CD4-positive, alpha-beta T cell treated with Interleukin-21 for 1 hour (primary cell): ENCODE results near the gene PGAP1.
A peak's percentile ranks its signal among the peaks of the same experiment; 100 is the strongest.

ENCODE experiments used
- DNase-seq: peaks from one replicate; pipeline ENCODE4 v3.0.0-alpha.2; 2020

The PGAP1 gene, protein sequence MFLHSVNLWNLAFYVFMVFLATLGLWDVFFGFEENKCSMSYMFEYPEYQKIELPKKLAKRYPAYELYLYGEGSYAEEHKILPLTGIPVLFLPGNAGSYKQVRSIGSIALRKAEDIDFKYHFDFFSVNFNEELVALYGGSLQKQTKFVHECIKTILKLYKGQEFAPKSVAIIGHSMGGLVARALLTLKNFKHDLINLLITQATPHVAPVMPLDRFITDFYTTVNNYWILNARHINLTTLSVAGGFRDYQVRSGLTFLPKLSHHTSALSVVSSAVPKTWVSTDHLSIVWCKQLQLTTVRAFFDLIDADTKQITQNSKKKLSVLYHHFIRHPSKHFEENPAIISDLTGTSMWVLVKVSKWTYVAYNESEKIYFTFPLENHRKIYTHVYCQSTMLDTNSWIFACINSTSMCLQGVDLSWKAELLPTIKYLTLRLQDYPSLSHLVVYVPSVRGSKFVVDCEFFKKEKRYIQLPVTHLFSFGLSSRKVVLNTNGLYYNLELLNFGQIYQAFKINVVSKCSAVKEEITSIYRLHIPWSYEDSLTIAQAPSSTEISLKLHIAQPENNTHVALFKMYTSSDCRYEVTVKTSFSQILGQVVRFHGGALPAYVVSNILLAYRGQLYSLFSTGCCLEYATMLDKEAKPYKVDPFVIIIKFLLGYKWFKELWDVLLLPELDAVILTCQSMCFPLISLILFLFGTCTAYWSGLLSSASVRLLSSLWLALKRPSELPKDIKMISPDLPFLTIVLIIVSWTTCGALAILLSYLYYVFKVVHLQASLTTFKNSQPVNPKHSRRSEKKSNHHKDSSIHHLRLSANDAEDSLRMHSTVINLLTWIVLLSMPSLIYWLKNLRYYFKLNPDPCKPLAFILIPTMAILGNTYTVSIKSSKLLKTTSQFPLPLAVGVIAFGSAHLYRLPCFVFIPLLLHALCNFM

DNA sequence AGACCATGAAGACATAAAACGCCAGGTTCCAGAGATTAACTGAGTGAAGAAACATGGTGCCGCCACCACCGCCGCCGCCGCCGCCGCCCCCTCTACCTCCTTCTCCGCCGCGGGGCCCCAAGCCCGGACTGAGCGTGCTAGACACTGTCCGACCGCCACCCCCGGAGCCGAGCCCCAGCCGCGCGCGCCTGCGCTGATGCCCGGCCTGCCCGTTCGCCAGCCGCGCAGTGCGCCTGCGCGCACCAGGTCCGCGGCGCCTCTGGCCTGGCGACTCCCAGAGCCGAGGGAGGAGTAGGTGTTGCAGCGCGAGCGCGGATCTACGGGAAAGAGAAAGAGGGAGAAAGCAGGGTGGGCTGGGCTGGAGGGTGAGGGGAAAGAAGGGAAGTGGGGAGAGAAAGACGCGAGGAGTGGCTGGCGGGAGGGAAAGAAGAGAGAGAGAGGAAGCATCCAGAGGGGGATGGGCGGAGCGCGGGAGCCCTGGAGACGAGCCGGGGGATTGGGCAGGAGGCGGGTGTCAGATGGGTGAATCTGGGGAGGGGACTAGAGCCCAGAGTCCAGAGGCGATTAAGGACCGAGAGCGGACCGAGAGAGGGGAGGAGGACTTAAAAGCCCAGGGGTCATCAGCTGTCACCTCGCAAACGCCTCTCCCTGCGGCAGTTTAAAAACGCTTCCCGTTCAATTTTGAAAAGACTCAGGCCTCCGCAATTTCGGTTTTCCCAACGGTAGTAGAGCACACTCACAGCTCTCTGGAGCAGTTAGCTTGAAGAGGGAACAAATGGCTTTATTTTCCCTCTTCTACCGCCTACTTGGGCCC is at the start of gene PGAP1:
Gene PGAP1 (minus strand): TSS at position 146 of the 814 bp plus-strand sequence. CDS start 91 bp downstream, at position 55.
- DNase-seq: peak; percentile 89

DNA sequence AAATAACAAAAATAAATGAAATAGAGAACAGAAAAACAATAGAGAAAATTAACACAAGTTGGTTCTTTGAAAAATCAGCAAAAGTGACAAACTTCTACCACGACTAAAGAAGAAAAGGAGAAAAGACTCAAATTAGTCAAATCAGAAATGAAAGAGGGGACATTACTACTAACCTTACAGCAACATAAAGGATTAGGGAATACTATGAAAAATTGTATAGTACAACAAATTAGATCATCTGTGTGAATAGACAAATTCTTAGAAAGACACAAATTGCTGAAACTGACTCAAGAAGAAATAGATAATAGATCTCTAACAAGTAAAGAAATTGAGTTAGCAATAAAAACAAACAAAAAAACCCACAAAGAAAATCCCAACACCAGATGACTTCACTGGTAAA is 48.5 kb upstream of the PGAP1 start:
- DNase-seq: no peak

DNA sequence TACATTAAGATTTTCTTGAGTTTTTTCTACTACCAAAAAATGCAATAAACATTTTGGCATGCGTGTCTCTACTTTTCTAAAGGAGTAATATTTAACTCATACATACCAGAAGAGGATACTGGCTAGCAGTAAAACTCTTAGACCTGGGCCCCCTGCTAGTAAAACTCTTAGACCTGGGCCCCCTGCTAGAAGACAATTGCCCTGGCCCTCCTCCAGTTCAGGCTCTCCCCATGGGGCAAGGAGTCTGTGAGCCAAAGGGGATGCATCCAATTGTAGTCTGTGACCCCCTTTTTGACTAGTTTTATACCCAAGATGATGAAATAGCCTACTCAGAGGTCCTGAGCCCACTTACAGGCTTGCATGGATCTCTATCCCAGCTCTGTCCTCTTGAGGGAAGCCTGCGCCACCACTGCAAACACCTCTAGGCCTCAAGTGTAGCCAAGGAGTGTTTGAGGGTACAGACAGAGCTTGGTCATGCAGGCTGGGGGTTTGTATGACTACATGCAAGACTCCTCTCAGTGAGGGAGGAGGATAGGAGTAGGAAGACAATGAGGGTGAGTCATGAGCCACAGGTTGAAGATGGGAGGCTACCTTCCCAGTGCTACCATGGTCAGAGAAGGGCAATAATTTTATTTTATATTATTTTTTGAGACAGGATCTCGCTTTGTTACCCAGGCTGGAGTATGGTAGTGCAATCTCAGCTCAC is 45.2 kb upstream of the PGAP1 start:
- no peak for DNase-seq

DNA sequence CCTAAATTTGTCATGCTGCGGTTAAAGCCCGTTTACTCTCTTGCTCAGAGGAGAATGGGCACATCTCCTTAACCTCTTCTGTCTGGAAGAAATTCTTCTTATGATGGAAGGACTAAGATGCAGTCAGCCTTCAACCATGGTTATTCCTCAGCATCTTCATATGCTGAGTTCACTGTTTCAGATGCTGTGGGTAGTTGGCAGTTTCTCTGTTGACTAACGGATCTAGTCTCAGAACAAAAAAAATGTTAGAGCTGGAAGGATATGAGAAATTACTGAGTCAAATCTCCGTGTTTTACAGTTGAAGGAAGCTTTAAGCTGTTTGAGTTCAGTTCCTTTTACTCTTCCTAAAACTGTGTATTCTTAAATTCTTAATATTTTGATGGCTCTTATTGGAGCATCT is 43.6 kb upstream of the PGAP1 start:
- DNase-seq: no peak

DNA sequence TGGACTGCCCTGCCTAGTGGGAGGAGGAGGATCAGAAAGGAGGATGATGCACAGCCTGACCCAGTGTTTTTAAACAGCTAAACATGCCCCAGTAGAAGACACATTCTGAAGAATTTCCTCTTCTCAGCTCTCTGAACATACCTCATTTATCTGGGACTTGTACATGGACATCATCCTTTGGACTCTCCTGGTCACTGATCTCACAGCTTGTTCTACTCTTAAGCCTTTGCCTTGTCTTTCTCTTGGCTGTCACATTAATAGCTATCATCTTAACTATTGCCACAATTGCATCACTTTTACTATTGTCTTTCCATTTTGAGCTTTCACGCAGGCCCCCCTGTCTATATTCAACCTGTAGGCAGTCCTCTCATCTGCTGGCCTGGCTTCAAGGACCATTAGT is 42.0 kb upstream of the PGAP1 start:
- no peak for DNase-seq

DNA sequence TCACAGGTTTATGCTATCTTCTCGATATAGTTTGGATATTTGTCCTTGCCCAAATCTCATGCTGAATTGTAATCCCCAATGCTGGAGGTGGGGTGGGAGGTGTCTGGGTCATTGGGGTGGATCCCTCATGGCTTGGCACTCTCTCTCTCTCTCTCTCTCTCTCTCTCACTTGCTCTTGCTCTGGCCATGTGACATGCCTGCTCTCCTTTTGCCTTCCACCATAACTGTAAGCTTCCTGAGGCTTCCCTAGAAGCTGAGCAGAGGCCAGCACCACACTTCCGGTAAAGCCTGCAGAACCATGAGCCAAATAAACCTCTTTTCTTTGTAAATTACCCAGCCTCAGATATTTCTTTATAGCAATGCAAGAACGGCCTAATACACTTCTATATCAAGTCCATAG is 41.3 kb upstream of the PGAP1 start:
- DNase-seq: no peak

DNA sequence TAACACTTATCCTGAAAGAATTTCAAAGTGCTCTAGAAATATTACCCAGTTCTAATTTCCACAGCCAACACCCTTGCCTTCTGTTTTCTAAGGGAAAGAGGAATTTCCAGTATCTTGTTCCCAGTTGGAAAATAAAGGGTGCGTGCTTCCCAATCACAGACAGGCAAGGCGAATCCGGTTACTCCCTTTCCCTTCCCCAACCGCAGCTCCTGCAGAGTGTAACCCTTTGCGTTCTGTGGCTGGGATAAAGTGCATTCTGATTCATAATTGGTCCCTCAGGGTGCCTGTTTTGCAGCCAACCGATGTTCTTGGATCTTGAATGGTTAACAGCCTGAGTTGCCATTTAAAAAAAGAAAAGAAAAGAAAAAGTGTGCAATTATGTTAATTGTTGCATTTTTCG is 40.6 kb upstream of the PGAP1 start:
- no peak for DNase-seq

DNA sequence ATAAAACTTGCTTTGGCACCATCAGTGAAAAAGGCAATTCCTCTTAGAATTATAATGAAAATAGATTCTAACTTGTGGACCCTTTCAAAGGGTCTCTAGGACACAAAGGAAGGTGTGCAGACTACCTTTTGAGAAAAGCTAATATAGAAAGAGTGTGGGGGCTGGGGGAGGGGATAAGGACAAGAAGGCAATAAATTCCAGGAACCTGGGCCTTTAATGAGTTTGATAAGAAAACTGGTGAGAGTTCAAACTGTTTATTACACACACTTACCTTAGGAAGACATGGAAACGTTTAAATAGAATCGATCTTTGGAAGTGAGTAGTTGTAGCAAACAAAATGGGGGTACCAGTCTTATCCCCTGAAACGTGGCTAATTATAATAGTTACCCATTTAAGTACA is 39.6 kb upstream of the PGAP1 start:
- DNase-seq: no peak

DNA sequence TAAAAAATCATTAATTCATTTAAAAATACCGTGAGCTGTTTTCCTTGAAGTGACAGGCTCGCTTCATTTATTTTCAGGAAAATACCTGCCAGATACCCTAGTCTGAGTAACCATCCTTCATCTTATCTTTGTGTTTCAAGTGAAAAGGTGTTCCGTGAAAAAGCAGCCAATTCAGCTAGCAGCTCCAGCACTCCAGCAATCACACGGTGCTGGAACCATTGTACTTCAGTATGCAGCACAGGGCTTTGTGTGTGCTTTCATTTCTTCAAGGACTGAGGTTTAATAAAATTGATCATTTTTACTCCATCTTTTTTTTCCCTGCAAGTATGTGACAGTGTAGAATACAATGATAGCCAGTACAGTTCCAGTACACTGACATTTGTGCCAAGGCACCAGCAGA is 39.1 kb upstream of the PGAP1 start:
- DNase-seq: no peak

DNA sequence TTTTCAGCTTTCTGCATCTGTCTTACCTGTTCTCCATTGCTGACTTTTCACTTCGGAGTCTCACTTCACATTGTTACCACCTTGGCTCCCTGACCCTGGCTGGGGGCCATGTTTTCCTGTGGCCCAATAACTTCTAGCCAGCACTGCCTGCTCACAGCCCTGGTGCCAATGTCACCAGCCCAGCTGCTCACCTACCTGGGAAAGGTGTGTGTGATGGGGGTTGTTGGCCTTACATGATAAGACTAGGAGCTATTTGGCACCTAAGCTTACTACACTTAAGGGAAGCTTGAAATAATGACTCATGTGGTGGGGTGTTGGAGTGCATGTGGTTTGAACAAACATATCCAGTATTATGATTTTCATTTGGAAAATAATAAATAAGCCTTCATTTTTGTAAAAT is 37.5 kb upstream of the PGAP1 start:
- DNase-seq: no peak

DNA sequence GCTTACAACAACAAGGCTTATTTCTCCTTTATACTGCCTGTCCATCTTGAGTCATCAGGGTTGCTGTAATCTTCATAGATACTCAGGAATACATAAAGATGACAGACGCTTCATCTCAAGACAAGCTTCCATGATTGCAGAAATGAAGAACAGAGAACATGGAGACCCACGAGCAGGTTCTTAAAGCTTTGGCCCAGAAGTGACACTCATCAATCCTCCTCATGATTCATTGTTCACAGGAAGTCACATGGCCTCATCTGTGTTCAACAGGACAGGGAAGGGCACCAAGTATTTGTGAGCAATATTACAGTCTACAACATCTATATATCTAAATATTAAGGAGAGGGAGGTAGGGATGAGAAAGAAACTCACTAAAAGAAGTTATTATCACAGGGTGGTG is 36.5 kb upstream of the PGAP1 start:
- no peak for DNase-seq

DNA sequence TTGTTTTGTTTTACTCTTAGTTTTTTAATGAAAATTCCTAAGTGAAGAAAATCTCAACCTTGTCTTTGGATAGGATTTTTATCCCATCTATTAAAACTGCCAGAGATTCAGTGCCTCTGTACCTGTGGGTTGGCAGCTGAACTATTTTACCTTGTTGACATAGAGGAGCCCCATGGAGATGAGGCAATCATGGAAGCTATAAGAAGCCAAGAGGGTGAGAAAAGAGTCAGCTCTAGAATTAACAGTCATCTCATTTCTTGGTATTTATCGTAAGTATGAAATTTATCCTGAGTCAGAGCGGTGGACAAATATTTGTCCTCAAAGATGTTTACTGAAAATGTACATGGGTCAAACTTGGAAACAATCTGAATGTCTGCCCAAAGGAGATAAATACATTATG is 35.8 kb upstream of the PGAP1 start:
- DNase-seq: no peak

DNA sequence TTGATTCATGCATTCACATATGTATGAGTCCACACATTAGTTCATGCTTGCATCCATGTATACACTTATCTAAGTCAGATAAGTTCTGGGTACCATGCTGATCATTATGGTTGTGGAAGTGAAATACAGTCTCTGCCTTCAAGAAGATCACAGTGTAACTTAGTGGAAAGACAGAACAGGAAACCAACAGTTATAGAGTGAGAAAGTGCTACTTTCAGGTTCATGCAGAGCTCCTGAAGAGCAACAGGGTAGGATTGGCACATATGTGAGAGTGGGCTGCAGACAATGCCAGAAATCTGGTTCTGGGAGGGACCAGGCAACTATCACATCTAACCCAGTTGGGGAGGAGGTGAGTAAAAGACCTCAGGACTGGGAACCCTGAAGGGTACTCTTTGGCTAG is 35.4 kb upstream of the PGAP1 start:
- DNase-seq: no peak

DNA sequence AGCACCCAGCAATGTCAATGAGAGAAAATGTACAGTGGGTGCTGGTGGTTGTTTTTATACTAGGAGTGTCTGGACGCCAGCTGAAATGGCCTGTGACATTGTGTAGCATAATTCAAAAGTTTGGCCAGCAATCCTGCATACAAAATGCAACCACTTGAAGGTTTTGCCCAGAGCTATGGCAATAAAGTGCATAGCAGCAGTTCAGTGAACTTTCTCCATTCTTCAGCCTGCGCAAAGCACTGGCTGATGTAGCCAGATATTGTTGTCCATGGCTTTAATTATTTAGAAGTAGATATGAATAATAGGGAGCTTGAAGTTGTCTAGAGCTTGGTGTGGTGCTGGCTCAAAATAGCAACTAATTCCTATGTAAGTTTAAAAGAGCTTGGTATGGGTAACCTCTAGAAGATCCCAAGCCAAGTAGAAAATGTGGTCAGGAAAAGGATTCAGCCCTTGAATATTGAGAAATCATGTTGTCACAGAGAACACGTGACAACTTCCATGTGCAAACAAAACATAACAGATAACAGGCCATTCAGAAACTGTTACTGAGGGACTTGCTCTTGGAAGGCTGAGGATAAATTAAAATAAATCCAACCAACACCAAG is 33.3 kb upstream of the PGAP1 start:
- DNase-seq: no peak

DNA sequence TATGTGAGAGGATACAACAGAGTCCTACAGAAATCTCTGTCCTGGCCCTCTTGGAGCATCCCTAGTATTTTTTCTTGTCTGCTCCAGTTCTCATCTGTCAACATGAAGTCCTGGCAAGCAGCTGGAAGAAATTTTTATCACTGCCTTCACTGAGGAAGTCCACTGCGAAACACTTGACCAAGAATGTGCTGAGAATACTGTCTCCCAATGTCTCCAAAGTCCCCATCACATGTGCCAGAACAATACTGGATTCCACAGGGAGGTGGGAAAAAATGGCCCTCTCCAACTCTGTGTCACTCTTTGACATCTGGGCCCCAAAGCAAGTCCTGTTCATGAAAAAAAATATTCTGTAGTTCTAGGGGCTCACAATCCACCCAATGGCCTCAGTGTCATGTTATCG is 32.8 kb upstream of the PGAP1 start:
- DNase-seq: no peak

DNA sequence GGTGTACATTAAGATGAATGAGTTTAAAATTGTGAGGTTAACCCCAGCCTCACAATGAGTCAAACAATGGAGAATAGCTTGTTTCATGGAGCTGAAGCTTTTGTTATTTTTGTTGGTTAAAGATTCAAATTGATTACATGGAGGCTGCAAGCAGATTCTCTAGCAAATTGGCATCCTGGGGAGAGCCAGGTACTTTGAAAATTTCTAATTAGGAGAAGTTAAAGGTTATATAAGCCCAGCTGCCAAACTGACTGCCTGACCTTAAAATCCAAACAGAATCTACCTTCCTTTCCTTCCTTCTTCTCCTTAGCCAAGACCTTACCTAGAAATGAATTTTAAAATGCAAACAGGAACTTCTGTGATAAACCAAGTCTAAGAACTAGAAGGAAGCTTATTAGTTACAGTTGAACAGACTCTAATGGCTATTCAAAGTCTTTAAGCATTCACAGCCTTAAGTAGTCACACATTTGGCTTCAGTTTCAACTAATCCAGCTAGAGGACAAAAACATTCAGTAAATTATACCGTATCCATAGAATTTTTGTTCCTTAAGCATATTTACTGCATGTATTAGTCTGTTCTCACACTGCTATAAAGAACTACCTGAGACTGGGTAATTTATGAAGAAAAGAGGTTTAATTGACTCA is 31.5 kb upstream of the PGAP1 start:
- DNase-seq: no peak

DNA sequence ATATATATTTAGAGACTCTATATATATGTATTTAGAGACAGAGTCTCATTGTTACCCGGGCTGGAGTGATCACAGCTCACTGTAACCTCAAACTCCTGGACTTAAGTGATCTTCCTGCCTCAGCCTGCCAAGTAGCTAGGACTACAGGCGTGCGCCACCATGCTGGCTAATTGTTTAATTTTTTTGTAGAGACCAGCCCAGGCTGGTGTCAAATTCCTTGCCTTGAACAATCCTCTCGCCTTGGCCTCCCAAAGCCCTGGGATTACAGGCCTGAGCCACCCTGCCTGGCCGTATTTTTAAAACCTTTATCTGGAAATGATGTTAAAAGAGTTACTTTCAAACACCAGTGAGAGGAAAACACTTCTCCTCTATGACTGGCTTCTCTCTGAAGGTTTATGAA is 30.9 kb upstream of the PGAP1 start:
- no peak for DNase-seq

DNA sequence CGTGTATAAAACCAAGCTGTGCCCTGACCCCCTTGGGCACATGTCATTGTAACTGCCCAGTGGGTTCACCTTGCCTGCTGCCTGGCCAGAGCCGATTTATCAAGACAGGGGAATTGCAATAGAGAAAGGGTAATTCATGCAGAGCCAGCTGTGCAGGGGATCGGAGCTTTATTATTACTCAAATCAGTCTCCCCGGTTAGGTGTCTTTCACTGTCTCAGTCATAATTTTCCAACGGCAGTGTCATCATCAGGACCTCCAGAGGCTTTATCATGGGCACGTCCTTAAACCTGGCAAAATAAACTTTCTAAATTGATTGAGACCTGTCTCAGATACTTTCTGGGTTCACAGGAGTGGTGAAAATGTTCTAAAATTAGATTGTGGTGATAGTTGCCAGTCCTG is 29.6 kb upstream of the PGAP1 start:
- DNase-seq: no peak

DNA sequence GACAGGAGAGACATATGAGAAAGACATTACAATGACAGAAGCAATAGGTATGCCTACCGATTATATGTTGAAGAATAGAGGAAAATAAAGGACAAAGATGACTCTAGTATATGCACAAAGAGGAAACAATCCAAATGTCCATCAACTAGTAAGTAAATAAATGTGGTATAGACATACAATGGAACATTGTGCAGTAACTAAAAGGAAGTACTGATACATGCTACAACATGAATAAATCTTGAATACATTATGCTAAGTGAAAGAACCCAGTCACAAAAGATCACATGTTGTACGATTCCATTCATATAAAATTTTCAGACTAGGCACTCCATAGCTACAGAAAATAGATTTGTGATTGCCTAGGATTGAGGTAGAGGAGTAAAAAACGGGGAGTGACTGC is 28.5 kb upstream of the PGAP1 start:
- DNase-seq: no peak

DNA sequence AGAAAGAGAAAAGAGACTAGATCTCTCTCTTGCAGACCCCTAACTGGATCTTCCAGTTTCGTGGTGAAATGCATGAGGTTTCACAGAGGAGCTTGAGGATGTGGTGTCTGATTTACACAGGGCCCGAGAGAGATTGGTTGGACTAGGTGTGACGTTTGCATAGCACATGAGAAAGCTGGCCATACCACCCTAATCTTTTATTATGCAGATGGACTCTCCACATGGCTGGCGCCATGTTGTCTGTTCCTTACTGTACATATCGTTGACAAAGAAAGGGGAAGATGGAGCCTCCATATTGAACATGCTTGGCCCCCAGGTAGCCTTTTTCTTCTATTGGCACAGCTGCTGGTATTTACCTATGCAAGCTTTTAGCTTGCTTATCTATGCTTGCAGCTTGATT is 27.5 kb upstream of the PGAP1 start:
- DNase-seq: no peak

DNA sequence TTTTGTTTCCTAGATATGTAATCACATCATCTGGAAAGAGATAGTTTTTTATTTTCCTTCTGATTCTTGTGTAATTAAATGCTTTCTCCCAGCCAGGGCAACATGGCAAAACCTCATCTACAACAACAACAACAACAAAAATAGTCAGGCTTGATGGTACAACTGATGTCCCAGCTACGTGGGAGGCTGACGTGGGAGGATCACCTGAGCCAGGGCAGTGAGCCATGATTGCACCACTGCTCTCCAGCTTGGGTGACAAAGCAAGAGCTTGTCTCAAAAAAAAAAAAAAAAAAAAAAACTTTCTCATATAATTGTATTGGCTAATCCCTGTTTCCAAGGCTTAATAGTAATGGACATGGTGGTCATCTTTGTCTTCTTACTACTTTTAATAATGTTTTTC is 26.4 kb upstream of the PGAP1 start:
- DNase-seq: no peak

DNA sequence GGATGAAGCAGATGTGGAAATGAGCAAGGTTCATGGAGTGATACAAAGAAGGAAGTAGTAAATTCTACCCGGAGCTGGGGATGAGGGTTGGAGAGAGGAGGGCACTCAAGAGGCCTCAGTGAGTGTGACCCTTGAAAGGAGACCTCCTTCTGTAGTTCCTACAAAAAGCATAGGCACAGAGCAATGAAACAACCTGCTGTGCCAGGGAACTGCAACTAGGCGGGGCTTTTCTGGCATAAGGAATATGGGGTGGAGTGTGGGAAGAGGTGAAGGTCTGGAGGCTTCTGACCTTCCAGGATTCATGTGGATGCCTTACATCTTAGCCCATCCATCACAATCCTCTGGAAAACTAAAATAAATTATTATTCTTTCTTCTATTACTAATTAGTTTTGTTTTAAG is 25.5 kb upstream of the PGAP1 start:
- no peak for DNase-seq
